IPS-18a (cell line): Measurements from ENCODE around the gene SUSD4.
"Not testable (repeated sequence)": the region's sequence is repeated elsewhere in the genome, so short reads cannot be mapped to it uniquely, and the experiment has no call there.

Source experiments
- H3K27ac ChIP-seq: one replicate; pipeline ENCODE4 v1.5.1; 2013; ENCODE audit warnings: low read length
- H3K27me3 ChIP-seq: one replicate; pipeline ENCODE4 v1.6.1; 2013; ENCODE audit warnings: mild to moderate bottlenecking, low read length; ENCODE audit not compliant: control insufficient read depth, insufficient read depth
- H3K36me3 ChIP-seq: one replicate; pipeline ENCODE4 v1.6.1; 2013; ENCODE audit warnings: low read depth, low read length; ENCODE audit not compliant: control insufficient read depth
- H3K4me1 ChIP-seq: one replicate; pipeline ENCODE4 v1.6.1; 2013; ENCODE audit warnings: low read depth, low read length; ENCODE audit not compliant: control insufficient read depth
- H3K4me3 ChIP-seq: one replicate; pipeline ENCODE4 v1.5.1; 2013; ENCODE audit warnings: low read length
- H3K9ac ChIP-seq: one replicate; pipeline ENCODE4 v1.6.1; 2013; ENCODE audit warnings: mild to moderate bottlenecking, low read length, moderate library complexity
- H3K9me3 ChIP-seq: one replicate; pipeline ENCODE4 v1.6.1; 2013; ENCODE audit warnings: low read depth, low read length; ENCODE audit not compliant: control insufficient read depth

SUSD4 gene

GRCh38 chr1:223259462-223259861 is 104.5 kb downstream of the SUSD4 start:
- Histone ChIP-seq H3K9ac (no peak overlapping the region), H3K4me3 (no peak overlapping the region), H3K27me3 (no peaks in the 10 kb centered on the region), H3K4me1 (peaks cover 10% of the 10 kb centered on the region), H3K27ac (no peak overlapping the region), H3K36me3 (no peaks in the 10 kb centered on the region), H3K9me3 (no peaks in the 10 kb centered on the region)

DNA sequence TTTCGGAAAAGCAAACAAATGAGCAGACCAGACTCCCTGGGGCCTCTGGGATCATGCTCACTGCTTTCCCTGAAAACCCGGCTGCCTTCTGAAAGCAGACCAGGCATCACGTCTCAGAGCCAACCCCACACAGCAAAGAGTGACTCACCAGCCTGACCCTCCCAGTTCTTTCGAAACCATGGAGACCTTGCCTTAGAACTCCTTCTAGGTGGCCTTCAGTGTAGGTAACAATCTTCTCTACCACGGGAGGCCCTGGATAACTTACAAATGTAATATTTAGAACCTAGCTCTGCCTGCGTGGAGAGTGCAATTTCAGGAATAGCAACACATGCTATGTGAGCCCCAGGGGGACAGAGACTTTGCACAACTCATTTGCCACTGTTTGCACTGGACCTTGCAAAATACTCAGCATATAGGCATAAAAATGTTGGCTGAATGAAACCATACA is 105.2 kb downstream of the SUSD4 start:
- Histone ChIP-seq H3K27ac (no peak overlapping the region), H3K27me3 (no peaks in the 10 kb centered on the region), H3K9me3 (no peaks in the 10 kb centered on the region), H3K9ac (no peak overlapping the region), H3K4me3 (no peak overlapping the region), H3K4me1 (peaks cover 10% of the 10 kb centered on the region), H3K36me3 (no peaks in the 10 kb centered on the region)

DNA sequence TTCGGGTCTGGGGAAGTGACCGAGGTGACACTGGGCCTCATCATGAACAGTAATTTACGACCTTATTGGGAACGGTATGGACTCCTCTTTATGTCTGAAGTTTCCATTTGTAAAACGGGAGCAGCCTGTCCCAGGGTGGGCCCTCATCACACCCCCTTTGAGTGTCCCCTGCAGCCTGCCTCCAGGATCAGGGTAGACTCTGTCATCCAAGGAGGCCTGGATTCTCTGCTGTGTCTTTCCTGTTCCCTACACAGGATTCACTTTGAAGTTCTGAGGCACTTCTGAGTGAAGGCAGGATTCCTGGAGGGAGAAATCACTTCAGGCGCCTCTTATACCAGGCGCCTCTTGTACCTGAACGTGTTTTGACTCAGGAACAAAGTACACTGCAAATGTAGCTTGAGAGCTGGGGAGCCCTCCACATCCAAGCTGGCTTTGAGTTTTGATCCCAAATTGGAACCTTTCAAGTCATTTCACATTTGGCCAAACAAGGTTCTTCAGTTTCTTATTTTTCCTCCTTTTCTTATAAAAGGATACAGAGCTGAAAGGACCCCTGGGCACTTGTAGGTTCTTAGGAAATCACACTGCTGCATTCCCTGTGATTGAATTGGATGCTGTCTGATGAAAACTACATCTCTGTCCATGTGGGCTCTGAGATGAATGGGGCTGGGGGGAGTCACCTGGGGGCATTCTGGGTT is 106.0 kb downstream of the SUSD4 start:
- no peaks in the 10 kb centered on the region for H3K9me3 ChIP-seq
- H3K36me3 ChIP-seq, result no peaks in the 10 kb centered on the region
- H3K27ac ChIP-seq, result no peak overlapping the region
- no peak overlapping the region for H3K4me3 ChIP-seq
- no peak overlapping the region for H3K9ac ChIP-seq
- peaks cover 10% of the 10 kb centered on the region for H3K4me1 ChIP-seq
- no peaks in the 10 kb centered on the region for H3K27me3 ChIP-seq

GRCh38 chr1:223256034-223256433 is 107.9 kb downstream of the SUSD4 start:
- no peaks in the 10 kb centered on the region for H3K27me3 ChIP-seq

DNA sequence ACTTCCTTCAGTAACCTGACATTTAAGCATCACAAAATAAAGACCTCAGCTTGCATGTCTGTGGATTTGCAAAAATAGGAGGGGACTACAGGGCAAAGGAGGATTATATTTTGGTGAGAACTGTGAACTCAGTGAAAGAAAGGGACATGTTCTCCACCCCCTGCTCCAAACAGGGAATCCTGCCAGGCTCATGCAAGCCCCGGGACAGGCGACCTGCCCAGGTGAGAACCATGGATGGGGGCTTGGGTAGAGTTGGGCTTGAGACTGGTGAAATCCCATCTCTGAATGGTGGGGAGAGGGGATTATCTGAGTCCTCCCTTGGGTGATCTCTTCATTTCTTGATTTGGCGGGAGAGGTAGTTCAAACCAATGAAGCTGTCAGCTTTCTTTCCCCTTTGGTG is 110.1 kb downstream of the SUSD4 start:
- Histone ChIP-seq H3K27ac (no peak overlapping the region), H3K4me1 (peaks cover 10% of the 10 kb centered on the region), H3K9ac (no peak overlapping the region), H3K4me3 (no peak overlapping the region), H3K9me3 (no peaks in the 10 kb centered on the region), H3K36me3 (no peaks in the 10 kb centered on the region), H3K27me3 (no peaks in the 10 kb centered on the region)

More at GRCh38 chr1:223256034-223256433, 107.9 kb downstream of the SUSD4 start:
- H3K9ac ChIP-seq, result no peak overlapping the region
- H3K4me1 ChIP-seq, result peaks cover 10% of the 10 kb centered on the region
- no peak overlapping the region for H3K27ac ChIP-seq
- no peak overlapping the region for H3K4me3 ChIP-seq
- no peaks in the 10 kb centered on the region for H3K36me3 ChIP-seq
- no peaks in the 10 kb centered on the region for H3K9me3 ChIP-seq

- H3K4me1 ChIP-seq, H3K36me3 ChIP-seq, H3K27me3 ChIP-seq, H3K9ac ChIP-seq, H3K4me3 ChIP-seq, H3K9me3 ChIP-seq, H3K27ac ChIP-seq: not testable (repeated sequence)
These were observed 112.6 kb downstream of the SUSD4 start for GRCh38 chr1:223251387-223251786.

- H3K4me1 ChIP-seq, result peaks cover 2% of the 10 kb centered on the region
- no peak overlapping the region for H3K27ac ChIP-seq
- H3K27me3 ChIP-seq, result no peaks in the 10 kb centered on the region
These were observed 113.4 kb downstream of the SUSD4 start for GRCh38 chr1:223250632-223251015.

GRCh38 chr1:223249854-223250631 is 113.9 kb downstream of the SUSD4 start:
- Histone ChIP-seq H3K27ac (no peak overlapping the region), H3K36me3 (no peaks in the 10 kb centered on the region), H3K4me1 (no peaks in the 10 kb centered on the region), H3K4me3 (no peak overlapping the region), H3K9me3 (no peaks in the 10 kb centered on the region), H3K27me3 (no peaks in the 10 kb centered on the region), H3K9ac (no peak overlapping the region)

More at GRCh38 chr1:223250632-223251015, 113.4 kb downstream of the SUSD4 start:
- Histone ChIP-seq H3K36me3 (no peaks in the 10 kb centered on the region), H3K4me3 (no peak overlapping the region), H3K9ac (no peak overlapping the region), H3K9me3 (no peaks in the 10 kb centered on the region)

DNA sequence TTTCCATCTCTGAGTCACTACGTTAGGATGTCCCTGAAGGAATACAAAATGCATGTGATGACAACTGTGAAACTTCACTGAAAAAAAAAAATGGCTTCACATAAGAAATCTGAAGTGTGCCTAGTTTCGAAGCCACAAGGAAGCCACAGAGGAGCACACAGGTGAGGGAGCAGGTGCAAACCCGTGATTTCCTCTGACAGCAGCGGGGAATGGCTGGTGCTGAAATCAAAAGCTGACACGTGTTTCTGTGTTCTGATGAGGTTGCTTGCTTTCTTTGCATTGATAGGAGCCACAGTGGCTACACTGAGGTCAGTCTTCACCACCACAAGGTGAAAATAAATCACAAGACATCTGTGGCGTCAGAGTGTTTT is 115.2 kb downstream of the SUSD4 start:
- Histone ChIP-seq H3K9ac (no peak overlapping the region), H3K27ac (no peak overlapping the region), H3K4me1 (no peaks in the 10 kb centered on the region), H3K27me3 (no peaks in the 10 kb centered on the region), H3K9me3 (no peaks in the 10 kb centered on the region), H3K36me3 (no peaks in the 10 kb centered on the region), H3K4me3 (no peak overlapping the region)

DNA sequence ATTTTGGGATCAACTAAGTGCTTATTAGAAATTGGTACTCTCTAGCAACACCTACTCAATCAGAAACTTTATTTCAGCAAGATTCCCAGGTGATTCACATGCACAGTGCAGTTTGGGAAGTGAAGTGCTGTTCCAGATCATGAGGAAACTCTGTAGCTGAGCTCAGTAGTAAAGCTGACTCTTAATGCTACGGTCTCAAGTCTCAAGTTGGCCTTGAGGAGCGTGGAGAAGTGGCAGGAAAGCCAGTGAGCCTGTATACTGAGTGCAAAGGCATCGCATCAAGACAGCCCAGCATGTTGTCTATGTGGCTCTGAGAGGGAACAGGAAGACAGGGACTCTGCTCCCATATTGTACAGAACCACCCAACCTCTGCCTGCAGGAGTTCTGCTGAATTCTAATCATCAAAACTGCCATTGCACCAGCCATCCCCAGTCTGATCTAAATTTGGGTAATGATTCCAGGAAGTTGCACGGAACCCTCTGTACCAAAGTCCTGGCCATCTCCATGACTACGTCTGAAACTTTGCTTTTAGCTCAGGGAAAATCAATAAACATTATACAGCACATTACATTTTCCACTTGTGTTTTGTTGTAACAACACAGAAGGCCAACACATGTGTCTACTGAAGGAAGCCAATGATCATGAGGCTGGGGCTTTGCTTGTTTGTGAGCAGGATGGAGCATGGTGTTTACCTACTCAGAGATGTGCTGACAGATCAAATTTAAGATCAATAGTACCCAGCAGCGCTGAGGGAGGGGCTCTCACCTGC is 115.8 kb downstream of the SUSD4 start:
- H3K36me3 ChIP-seq, result no peaks in the 10 kb centered on the region
- H3K27ac ChIP-seq, result no peak overlapping the region
- H3K4me1 ChIP-seq, result no peaks in the 10 kb centered on the region
- no peaks in the 10 kb centered on the region for H3K9me3 ChIP-seq
- no peaks in the 10 kb centered on the region for H3K27me3 ChIP-seq
- H3K4me3 ChIP-seq, result no peak overlapping the region
- H3K9ac ChIP-seq, result no peak overlapping the region

DNA sequence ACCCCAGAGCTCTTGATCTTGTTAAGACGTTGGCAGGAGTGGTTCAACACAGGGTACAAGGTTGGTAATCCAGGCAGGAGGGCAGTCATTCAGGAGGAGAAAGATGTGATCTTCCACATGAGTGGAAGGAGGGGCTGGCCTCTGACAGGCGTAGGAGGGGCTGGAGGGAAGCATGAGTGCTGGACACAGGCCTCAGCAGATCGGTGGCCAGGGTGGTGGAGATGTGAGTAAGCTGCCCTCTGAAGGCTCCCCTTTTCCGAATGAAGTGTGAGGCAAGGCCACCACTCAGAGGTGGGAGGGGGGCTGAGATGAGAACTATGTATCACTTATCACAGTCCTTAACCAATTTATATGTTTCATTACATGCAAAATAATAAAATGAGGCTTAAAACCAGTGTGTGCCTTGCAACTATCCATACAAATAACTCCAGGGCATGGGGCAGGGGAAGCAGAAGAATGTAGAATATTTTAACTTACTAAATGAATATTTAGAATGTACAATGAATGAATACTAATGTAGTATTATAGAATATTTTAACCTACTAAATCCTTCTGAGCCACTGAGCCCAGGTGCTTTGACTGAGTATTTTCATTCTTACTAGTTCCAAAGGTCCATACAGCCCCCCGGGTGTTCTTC is 117.4 kb downstream of the SUSD4 start:
- no peaks in the 10 kb centered on the region for H3K9me3 ChIP-seq
- no peak overlapping the region for H3K27ac ChIP-seq
- no peak overlapping the region for H3K4me3 ChIP-seq
- H3K9ac ChIP-seq, result no peak overlapping the region
- no peaks in the 10 kb centered on the region for H3K36me3 ChIP-seq
- H3K4me1 ChIP-seq, result no peaks in the 10 kb centered on the region
- no peaks in the 10 kb centered on the region for H3K27me3 ChIP-seq
